ENCODE results near the gene SGMS1.
"Not testable (repeated sequence)": the region's sequence is repeated elsewhere in the genome, so short reads cannot be mapped to it uniquely, and the experiment has no call there.

SGMS1 gene

GRCh38 chr10:50291261-50291850 lies 332.4 kb downstream of the SGMS1 start:
- TF ChIP-seq ZNF274 (IDR thresholded peaks at IDR 0.05; ENCODE audit: low read depth, low read length): no peak

GRCh38 chr10:50289196-50289595 lies 334.6 kb downstream of the SGMS1 start:
- no peak for TF ChIP-seq ZNF274 (IDR thresholded peaks at IDR 0.05; ENCODE audit: low read depth, low read length)
- no peak overlapping the region for H3K4me3 ChIP-seq (ENCODE audit: low read length)

More at GRCh38 chr10:50291261-50291850, 332.4 kb downstream of the SGMS1 start:
- no peak overlapping the region for H3K4me3 ChIP-seq (ENCODE audit: low read length)

- TF ChIP-seq ZNF274 (IDR thresholded peaks at IDR 0.05; ENCODE audit: low read depth, low read length): no peak
These were observed 336.6 kb downstream of the SGMS1 start for GRCh38 chr10:50286996-50287803.

GRCh38 chr10:50286517-50286916 lies 337.2 kb downstream of the SGMS1 start:
- no peak for TF ChIP-seq ZNF274 (IDR thresholded peaks at IDR 0.05; ENCODE audit: low read depth, low read length)
- no peak overlapping the region for H3K4me3 ChIP-seq (ENCODE audit: low read length)

More at GRCh38 chr10:50286996-50287803, 336.6 kb downstream of the SGMS1 start:
- H3K4me3 ChIP-seq (ENCODE audit: low read length): no peak overlapping the region

GRCh38 chr10:50281967-50282522 lies 341.7 kb downstream of the SGMS1 start:
- H3K4me3 ChIP-seq (ENCODE audit: low read length): no peak overlapping the region
- TF ChIP-seq ZNF274 (IDR thresholded peaks at IDR 0.05; ENCODE audit: low read depth, low read length): no peak

- H3K4me3 ChIP-seq (ENCODE audit: low read length): no peak overlapping the region
- TF ChIP-seq ZNF274 (IDR thresholded peaks at IDR 0.05; ENCODE audit: low read depth, low read length): no peak
These were observed 342.4 kb downstream of the SGMS1 start for GRCh38 chr10:50281210-50281966.

GRCh38 chr10:50280049-50280841 lies 343.5 kb downstream of the SGMS1 start:
- TF ChIP-seq ZNF274 (IDR thresholded peaks at IDR 0.05; ENCODE audit: low read depth, low read length): no peak
- H3K4me3 ChIP-seq (ENCODE audit: low read length): no peak overlapping the region

GRCh38 chr10:50279489-50279888 lies 344.3 kb downstream of the SGMS1 start:
- H3K4me3 ChIP-seq (ENCODE audit: low read length): no peak overlapping the region
- no peak for TF ChIP-seq ZNF274 (IDR thresholded peaks at IDR 0.05; ENCODE audit: low read depth, low read length)

- no peak for TF ChIP-seq ZNF274 (IDR thresholded peaks at IDR 0.05; ENCODE audit: low read depth, low read length)
- no peak overlapping the region for H3K4me3 ChIP-seq (ENCODE audit: low read length)
These were observed 348.0 kb downstream of the SGMS1 start for GRCh38 chr10:50275650-50276235.

GRCh38 chr10:50272531-50272930 lies 351.2 kb downstream of the SGMS1 start:
- no peak overlapping the region for H3K4me3 ChIP-seq (ENCODE audit: low read length)
- TF ChIP-seq ZNF274 (IDR thresholded peaks at IDR 0.05; ENCODE audit: low read depth, low read length): no peak

- TF ChIP-seq ZNF274 (IDR thresholded peaks at IDR 0.05; ENCODE audit: low read depth, low read length): no peak
- no peak overlapping the region for H3K4me3 ChIP-seq (ENCODE audit: low read length)
These were observed 352.0 kb downstream of the SGMS1 start for GRCh38 chr10:50271564-50272250.

- not testable (repeated sequence) for H3K4me3 ChIP-seq (ENCODE audit: low read length)
These were observed 355.9 kb downstream of the SGMS1 start for GRCh38 chr10:50267877-50268276.

GRCh38 chr10:50262625-50263024 lies 361.1 kb downstream of the SGMS1 start:
- H3K4me3 ChIP-seq (ENCODE audit: low read length): not testable (repeated sequence)
